ENCODE data around the gene TRIP13. TPM values are rescaled to one million over a fixed set of nuclear protein-coding genes. Genes with fewer than 3 reads are reported as not detected.
"Not testable (repeated sequence)": the region's sequence is repeated elsewhere in the genome, so short reads cannot be mapped to it uniquely, and the experiment has no call there.

TRIP13 gene
- total and polyA plus RNA-seq, 7 donors = 0.39 to 2.9 (median 0.81) TPM

- not testable (repeated sequence) for H3K4me1 ChIP-seq; H3K4me3 ChIP-seq; ATAC-seq; H3K9me3 ChIP-seq; H3K36me3 ChIP-seq (ENCODE audit: insufficient read depth in 1 of 2, low read depth in 1 of 2); H3K27ac ChIP-seq
- H3K27me3 ChIP-seq (ENCODE audit: insufficient read depth in 3 of 3, low read length in 2 of 3) = peaks cover 0 to 31% (median 11%) of the 10 kb centered on the region in 3 donors
- WGBS, 3 donors = 94 to 96% (median 96%) methylated on average over 5 to 6 of the region's 7 CpGs
- peak in 1 of 2 donors; percentile 11 for DNase-seq
- intact Hi-C loops (cut with DNase I) = loop anchor here (2.0 to 10.0 kb wide), 2 partner anchors 83 to 89 kb away; no protein-coding TSS in a partner anchor
Observed at GRCh38 chr5:847736-848135, 44.9 kb upstream of the TRIP13 start.

DNA sequence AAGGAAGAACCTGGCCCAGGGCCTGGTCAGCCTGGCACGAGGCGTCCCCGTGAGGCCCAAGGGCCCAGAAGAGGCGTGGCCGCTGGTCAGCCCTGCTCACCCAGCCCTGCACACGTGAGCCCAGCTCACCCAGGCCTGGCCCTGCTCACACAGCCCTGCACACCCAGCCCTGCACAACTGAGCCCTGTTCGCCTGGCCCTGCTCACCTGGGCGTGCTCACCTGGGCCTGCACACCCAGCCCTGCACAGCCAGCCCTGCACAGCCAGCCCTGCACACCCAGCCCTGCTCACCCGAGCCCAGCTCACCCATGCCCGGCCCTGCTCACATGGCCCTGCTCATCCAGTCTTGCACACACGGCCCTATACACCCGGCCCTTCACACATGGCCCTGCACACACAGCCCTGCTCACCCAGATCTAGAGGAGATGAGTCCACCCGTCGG, 44.0 kb upstream of the TRIP13 start:
- no peak overlapping the region for H3K27ac ChIP-seq
- H3K4me3 ChIP-seq = no peak overlapping the region
- peaks cover 0 to 31% (median 15%) of the 10 kb centered on the region in 3 donors for H3K27me3 ChIP-seq (ENCODE audit: insufficient read depth in 3 of 3, low read length in 2 of 3)
- no peaks in the 10 kb centered on the region for H3K4me1 ChIP-seq
- intact Hi-C loops (cut with DNase I) = loop anchor here in 1 of 2 donors (10.0 kb wide), 1 partner anchor 84 kb away; no protein-coding TSS in a partner anchor
- no peaks in the 10 kb centered on the region for H3K9me3 ChIP-seq
- no peak for ATAC-seq
- TF ChIP-seq, protein P1, sequence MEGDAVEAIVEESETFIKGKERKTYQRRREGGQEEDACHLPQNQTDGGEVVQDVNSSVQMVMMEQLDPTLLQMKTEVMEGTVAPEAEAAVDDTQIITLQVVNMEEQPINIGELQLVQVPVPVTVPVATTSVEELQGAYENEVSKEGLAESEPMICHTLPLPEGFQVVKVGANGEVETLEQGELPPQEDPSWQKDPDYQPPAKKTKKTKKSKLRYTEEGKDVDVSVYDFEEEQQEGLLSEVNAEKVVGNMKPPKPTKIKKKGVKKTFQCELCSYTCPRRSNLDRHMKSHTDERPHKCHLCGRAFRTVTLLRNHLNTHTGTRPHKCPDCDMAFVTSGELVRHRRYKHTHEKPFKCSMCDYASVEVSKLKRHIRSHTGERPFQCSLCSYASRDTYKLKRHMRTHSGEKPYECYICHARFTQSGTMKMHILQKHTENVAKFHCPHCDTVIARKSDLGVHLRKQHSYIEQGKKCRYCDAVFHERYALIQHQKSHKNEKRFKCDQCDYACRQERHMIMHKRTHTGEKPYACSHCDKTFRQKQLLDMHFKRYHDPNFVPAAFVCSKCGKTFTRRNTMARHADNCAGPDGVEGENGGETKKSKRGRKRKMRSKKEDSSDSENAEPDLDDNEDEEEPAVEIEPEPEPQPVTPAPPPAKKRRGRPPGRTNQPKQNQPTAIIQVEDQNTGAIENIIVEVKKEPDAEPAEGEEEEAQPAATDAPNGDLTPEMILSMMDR (IDR thresholded peaks at IDR 0.05) = no peak
- WGBS, 3 donors = 90 to 93% (median 92%) methylated on average over 14 of the region's 14 CpGs
- H3K36me3 ChIP-seq (ENCODE audit: insufficient read depth in 1 of 2, low read depth in 1 of 2) = no peaks in the 10 kb centered on the region
- DNase-seq = peak; percentile 11 to 28

DNA sequence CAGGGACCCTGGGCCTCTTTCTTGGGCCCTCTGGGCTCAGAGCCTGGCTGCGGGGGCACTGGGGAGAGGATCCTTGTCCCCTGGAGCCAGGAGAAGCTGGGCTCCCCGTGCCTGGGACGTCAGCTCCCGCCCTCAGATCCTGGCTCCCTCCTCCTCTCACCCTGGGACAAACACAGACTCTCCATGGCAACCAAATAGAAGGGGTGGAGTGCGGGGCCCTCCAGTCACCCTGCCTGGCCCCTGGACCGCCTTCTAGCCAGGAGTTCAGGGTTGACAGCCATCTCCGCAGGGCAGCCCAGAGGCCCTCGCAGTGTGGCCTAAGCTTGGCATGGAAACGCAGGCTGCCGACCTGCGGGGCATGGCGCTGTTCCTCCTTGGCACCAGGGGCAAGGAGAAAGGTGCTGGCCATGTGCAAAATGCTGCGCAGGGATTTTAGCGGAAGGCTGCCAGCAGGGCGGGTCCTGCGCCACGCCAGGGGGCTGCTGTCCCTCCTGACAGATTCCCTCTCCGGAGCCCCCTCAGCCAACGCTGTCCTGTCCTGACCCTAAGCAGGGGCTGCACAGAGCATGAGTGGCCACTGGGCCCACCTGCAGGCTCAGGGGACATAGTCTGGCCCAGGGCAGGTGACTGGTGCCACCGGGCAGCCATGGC, 42.9 kb upstream of the TRIP13 start:
- Histone ChIP-seq H3K4me3 (peak overlapping the region; percentile 22), H3K27ac (no peak overlapping the region), H3K27me3 (ENCODE audit: insufficient read depth in 3 of 3, low read length in 2 of 3) (peaks cover 0 to 31% (median 15%) of the 10 kb centered on the region in 3 donors), H3K9me3 (no peaks in the 10 kb centered on the region), H3K4me1 (no peaks in the 10 kb centered on the region), H3K36me3 (ENCODE audit: insufficient read depth in 1 of 2, low read depth in 1 of 2) (no peaks in the 10 kb centered on the region)
- peak in 1 of 4 donors; percentile 33 for ATAC-seq
- WGBS, 3 donors = 64 to 66% (median 65%) methylated on average over 20 of the region's 20 CpGs
- intact Hi-C loops (cut with DNase I) = loop anchor here in 1 of 2 donors (10.0 kb wide), 1 partner anchor 85 kb away; no protein-coding TSS in a partner anchor
- TF ChIP-seq, protein P1 (IDR thresholded peaks at IDR 0.05) = no peak
- peak; percentile 27 to 45 for DNase-seq

DNA sequence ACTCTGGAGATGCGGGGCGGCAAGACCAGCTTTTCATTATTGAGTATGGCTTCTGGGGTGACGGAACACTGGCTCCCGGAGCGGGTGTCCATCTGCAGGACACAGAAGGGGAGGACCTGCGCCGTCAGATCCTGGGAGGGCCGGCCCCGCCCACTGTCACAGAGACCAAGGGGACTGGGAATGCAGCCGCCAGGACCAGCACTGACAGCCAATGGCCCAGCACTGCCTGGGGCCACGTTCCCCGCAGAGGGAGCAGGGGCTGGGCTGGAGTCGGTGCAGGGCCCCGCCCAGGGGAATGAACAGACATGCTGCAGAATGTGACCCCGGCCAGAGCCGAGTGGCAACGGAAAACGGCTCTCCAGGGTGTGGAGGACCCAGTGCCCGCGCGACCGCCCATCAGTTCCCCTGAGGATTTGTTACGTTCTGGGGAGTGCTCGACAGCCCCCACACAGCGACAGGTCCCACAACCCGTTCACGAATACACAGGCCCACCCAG, 42.1 kb upstream of the TRIP13 start, which contains the start of gene ZDHHC11:
ZDHHC11 (minus strand) TSS at position 476 of the 496 bp plus-strand sequence; CDS start at position 92, 384 bp downstream.
- H3K4me3 ChIP-seq = peak within 1 kb of the TSS; percentile 22
- ATAC-seq (peak in 3 of 4 donors; percentile 20 to 71 (median 56)), DNase-seq (peak; percentile 40 to 67)
- no peak within 1 kb of the TSS for H3K27ac ChIP-seq
- no peaks in the 10 kb centered on the region for H3K4me1 ChIP-seq
- TF ChIP-seq, protein P1 (IDR thresholded peaks at IDR 0.05) = no peak
- 37 to 39% (median 39%) methylated on average over 23 to 27 of the region's 27 CpGs for WGBS, 3 donors
- H3K27me3 ChIP-seq (ENCODE audit: insufficient read depth in 3 of 3, low read length in 2 of 3) = peaks cover 0 to 31% (median 18%) of the 10 kb centered on the region in 3 donors
- no peaks in the 10 kb centered on the region for H3K36me3 ChIP-seq (ENCODE audit: insufficient read depth in 1 of 2, low read depth in 1 of 2)
- intact Hi-C loops (cut with DNase I) = no loop called here
- H3K9me3 ChIP-seq = no peaks in the 10 kb centered on the region

- Histone ChIP-seq H3K4me1 (no peaks in the 10 kb centered on the region), H3K27me3 (ENCODE audit: insufficient read depth in 3 of 3, low read length in 2 of 3) (peaks cover 0 to 31% (median 18%) of the 10 kb centered on the region in 3 donors), H3K27ac (no peak overlapping the region), H3K9me3 (no peaks in the 10 kb centered on the region), H3K36me3 (ENCODE audit: insufficient read depth in 1 of 2, low read depth in 1 of 2) (no peaks in the 10 kb centered on the region), H3K4me3 (no peak overlapping the region)
- TF ChIP-seq, protein P1 (IDR thresholded peaks at IDR 0.05) = no peak
- ATAC-seq (no peak), DNase-seq (peak; percentile 7 to 54)
- intact Hi-C loops (cut with DNase I) = no loop called here
- WGBS, 3 donors = 36 to 48% (median 47%) methylated on average over 19 of the region's 19 CpGs
Observed at GRCh38 chr5:851076-851475, 41.6 kb upstream of the TRIP13 start.

Measured in psoas muscle (tissue), 8 donors.